Naive thymus-derived CD4-positive, alpha-beta T cell (primary cell): ENCODE results near the gene WASF3. TPM values are rescaled to one million over a fixed set of nuclear protein-coding genes. Genes with fewer than 3 reads are reported as not detected.

Source experiments
- ATAC-seq: fragments of 150-1000 bp; cut with Tn5 transposase; 2 replicates; pipeline ENCODE4 v1.10.0; 2021; ENCODE audit warnings: mild to moderate bottlenecking, moderate library complexity
- CTCF ChIA-PET: fragments of 350-600 bp; sonication (Branson Sonifier 250); formaldehyde crosslinking; loops from one replicate; lab custom pipeline; 2021; ENCODE audit warnings: antibody characterized with exemption; lab: Charles Lee
- POLR2A ChIA-PET: fragments of 350-600 bp; sonication (Branson Sonifier 250); formaldehyde crosslinking; loops from one replicate; lab custom pipeline; 2021; ENCODE audit warnings: antibody characterized with exemption, inconsistent platforms; lab: Charles Lee
- DNase-seq, 9 donors: peaks; one replicate each; pipeline versions ENCODE4 v3.0.0 to v3.0.0-alpha.2; 2020 to 2022; ENCODE audit warnings: mixed read lengths in 1 of 9
- H3K27ac ChIP-seq: one replicate; pipeline ENCODE4 v1.7.0; 2013; ENCODE audit warnings: mild to moderate bottlenecking, low read depth, low read length, moderate library complexity
- H3K27me3 ChIP-seq, 2 donors: one replicate each; pipeline ENCODE4 v1.7.0; 2013; ENCODE audit warnings: low read length in 2 of 2, mild to moderate bottlenecking in 2 of 2, moderate library complexity in 2 of 2; ENCODE audit not compliant: control insufficient read depth in 2 of 2, insufficient read depth in 2 of 2
- H3K36me3 ChIP-seq, 3 experiments: 1 replicate in 2 of 3; 2 replicates in 1 of 3; pipeline ENCODE4 v1.7.0; 2013; ENCODE audit warnings: low read length in 3 of 3, mild to moderate bottlenecking in 3 of 3, moderate library complexity in 1 of 3; ENCODE audit not compliant: insufficient read depth in 3 of 3, control insufficient read depth in 2 of 3
- H3K4me1 ChIP-seq, 2 donors: one replicate each; pipeline ENCODE4 v1.7.0; 2013; ENCODE audit warnings: low read length in 2 of 2, mild to moderate bottlenecking in 2 of 2, moderate library complexity in 1 of 2; ENCODE audit not compliant: control insufficient read depth in 2 of 2, insufficient read depth in 2 of 2
- H3K4me3 ChIP-seq: 2 replicates; pipeline ENCODE4 v1.7.0; 2013; ENCODE audit warnings: mild to moderate bottlenecking, low read length
- H3K9me3 ChIP-seq, 3 experiments: 1 replicate in 2 of 3; 2 replicates in 1 of 3; pipeline ENCODE4 v1.7.0; 2013; ENCODE audit warnings: low read length in 3 of 3; ENCODE audit not compliant: control insufficient read depth in 2 of 3
- H3K27ac Mint-ChIP-seq, 9 donors: one replicate each; pipeline ENCODE4 v1.8.0; 2020 to 2022; ENCODE audit warnings: mixed read lengths in 9 of 9, mild to moderate bottlenecking in 8 of 9, moderate library complexity in 5 of 9, inconsistent platforms in 2 of 9
- H3K27me3 Mint-ChIP-seq, 5 donors: one replicate each; pipeline ENCODE4 v1.8.0; 2021 to 2022; ENCODE audit warnings: mixed read lengths in 5 of 5, mild to moderate bottlenecking in 1 of 5
- H3K36me3 Mint-ChIP-seq, 5 donors: one replicate each; pipeline ENCODE4 v1.8.0; 2020 to 2022; ENCODE audit warnings: mixed read lengths in 5 of 5, mild to moderate bottlenecking in 3 of 5, inconsistent platforms in 1 of 5
- H3K4me1 Mint-ChIP-seq, 7 donors: one replicate each; pipeline ENCODE4 v1.8.0; 2020 to 2022; ENCODE audit warnings: mixed read lengths in 7 of 7, mild to moderate bottlenecking in 3 of 7, inconsistent platforms in 1 of 7
- H3K4me3 Mint-ChIP-seq, 10 donors: one replicate each; pipeline ENCODE4 v1.8.0; 2020 to 2022; ENCODE audit warnings: mild to moderate bottlenecking in 10 of 10, mixed read lengths in 10 of 10, moderate library complexity in 6 of 10, inconsistent platforms in 2 of 10
- H3K9me3 Mint-ChIP-seq, 11 donors: one replicate each; pipeline ENCODE4 v1.8.0; 2020 to 2022; ENCODE audit warnings: mixed read lengths in 11 of 11, mild to moderate bottlenecking in 4 of 11, inconsistent platforms in 1 of 11, moderate library complexity in 1 of 11
- intact Hi-C, 2 donors: fragments of 100-400 bp; cut with micrococcal nuclease; formaldehyde crosslinking; loops; one replicate each; pipeline ENCODE4 v1.15.1; 2023
- polyA plus RNA-seq, 2 donors: library from polyadenylated mRNA; unstranded; fragments of 300-500 nt; fragmentation: Illumina TruSeq; gene quantifications; one replicate each; pipeline ENCODE4 v1.2.3, GENCODE V29; 2021
- total RNA-seq, 6 experiments: library from RNA in 5 of 6; stranded (reverse) in 5 of 6; gene quantifications; 1 replicate in 5 of 6; 2 replicates in 1 of 6; pipeline ENCODE4 v1.2.3 and lab custom pipeline; 2021 to 2026

Gene WASF3
- total and polyA plus RNA-seq, 7 experiments from 2014 or later, result 0.08 to 0.20 TPM; not detected in 5

DNA sequence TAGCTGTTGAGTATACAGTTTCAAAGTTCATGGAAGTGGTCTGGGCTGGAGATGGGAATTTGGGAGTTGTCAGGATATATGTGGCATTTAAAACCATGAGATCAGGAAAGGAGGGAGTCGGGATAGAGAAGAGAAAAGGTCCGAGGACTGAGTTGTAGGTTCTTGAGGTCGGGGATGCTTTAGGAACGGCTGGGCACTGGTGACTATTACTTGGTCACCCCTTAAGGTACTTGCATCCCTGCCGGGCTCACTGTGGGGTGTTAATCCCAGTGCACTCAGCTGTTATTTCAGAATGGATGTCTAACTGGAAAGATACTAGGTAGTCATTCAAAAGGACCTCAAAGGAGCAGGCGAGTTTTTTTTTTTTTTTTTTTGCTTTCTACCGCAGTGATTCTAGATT lies 34.2 kb downstream of the WASF3 start:
- ChIA-PET POLR2A (no interaction called here), CTCF (no interaction called here)
- Histone ChIP-seq H3K4me1 (no peaks in the 10 kb centered on the region), H3K27me3 (no peaks in the 10 kb centered on the region), H3K27ac (no peak overlapping the region), H3K36me3 (no peaks in the 10 kb centered on the region), H3K9me3 (no peaks in the 10 kb centered on the region), H3K4me3 (no peak overlapping the region)
- no peak overlapping the region for H3K4me3 Mint-ChIP-seq
- DNase-seq (no peak), ATAC-seq (no peak)
- intact Hi-C loops, result no loop called here
- no peaks in the 10 kb centered on the region for H3K36me3 Mint-ChIP-seq
- no peak overlapping the region for H3K27ac Mint-ChIP-seq
- H3K4me1 Mint-ChIP-seq, result no peaks in the 10 kb centered on the region
- H3K27me3 Mint-ChIP-seq, result peaks cover 12 to 41% (median 34%) of the 10 kb centered on the region in 5 donors
- peaks cover 0 to 5% (median 3%) of the 10 kb centered on the region in 11 donors for H3K9me3 Mint-ChIP-seq

DNA sequence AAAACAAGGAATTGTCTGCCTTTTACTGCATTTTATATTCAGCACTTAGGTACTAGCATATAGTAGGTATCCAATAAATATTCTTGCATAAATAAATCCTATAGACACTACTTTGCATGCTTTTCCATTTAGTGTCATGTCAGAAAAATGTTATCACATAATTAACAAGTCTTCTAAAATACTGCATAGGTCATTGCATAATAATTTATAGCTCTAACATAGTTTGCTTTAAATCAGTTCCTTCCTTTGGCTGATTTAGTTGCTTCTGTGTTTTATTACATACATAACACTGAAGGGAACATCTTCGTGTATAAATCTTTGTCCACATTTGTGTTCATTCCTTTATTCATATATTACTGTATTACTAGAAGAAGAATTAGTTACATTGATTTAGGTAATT lies 36.2 kb downstream of the WASF3 start:
- H3K4me1 ChIP-seq, result no peaks in the 10 kb centered on the region
- H3K9me3 Mint-ChIP-seq, result peaks cover 0 to 13% (median 10%) of the 10 kb centered on the region in 11 donors
- H3K4me3 ChIP-seq, result no peak overlapping the region
- intact Hi-C loops, result no loop called here
- H3K36me3 ChIP-seq, result no peaks in the 10 kb centered on the region
- H3K4me3 Mint-ChIP-seq, result no peak overlapping the region
- H3K27ac ChIP-seq, result no peak overlapping the region
- ATAC-seq, result no peak
- ChIA-PET CTCF (no interaction called here), POLR2A (no interaction called here)
- no peaks in the 10 kb centered on the region for H3K4me1 Mint-ChIP-seq
- DNase-seq, result no peak
- no peak overlapping the region for H3K27ac Mint-ChIP-seq
- peaks cover 8 to 43% (median 32%) of the 10 kb centered on the region in 5 donors for H3K27me3 Mint-ChIP-seq
- no peaks in the 10 kb centered on the region for H3K9me3 ChIP-seq
- H3K36me3 Mint-ChIP-seq, result no peaks in the 10 kb centered on the region
- no peaks in the 10 kb centered on the region for H3K27me3 ChIP-seq

- intact Hi-C loops, result no loop called here
- DNase-seq (no peak), ATAC-seq (no peak)
- Histone ChIP-seq H3K9me3 (no peaks in the 10 kb centered on the region), H3K4me1 (no peaks in the 10 kb centered on the region), H3K27me3 (no peaks in the 10 kb centered on the region), H3K27ac (no peak overlapping the region), H3K4me3 (no peak overlapping the region), H3K36me3 (no peaks in the 10 kb centered on the region)
- peaks cover 4 to 43% (median 28%) of the 10 kb centered on the region in 5 donors for H3K27me3 Mint-ChIP-seq
- H3K4me1 Mint-ChIP-seq, result no peaks in the 10 kb centered on the region
- H3K27ac Mint-ChIP-seq, result no peak overlapping the region
- ChIA-PET POLR2A (no interaction called here), CTCF (no interaction called here)
- no peak overlapping the region for H3K4me3 Mint-ChIP-seq
- H3K36me3 Mint-ChIP-seq, result no peaks in the 10 kb centered on the region
- peaks cover 0 to 14% (median 10%) of the 10 kb centered on the region in 11 donors for H3K9me3 Mint-ChIP-seq
These were observed 36.9 kb downstream of the WASF3 start for GRCh38 chr13:26594363-26594762.

DNA sequence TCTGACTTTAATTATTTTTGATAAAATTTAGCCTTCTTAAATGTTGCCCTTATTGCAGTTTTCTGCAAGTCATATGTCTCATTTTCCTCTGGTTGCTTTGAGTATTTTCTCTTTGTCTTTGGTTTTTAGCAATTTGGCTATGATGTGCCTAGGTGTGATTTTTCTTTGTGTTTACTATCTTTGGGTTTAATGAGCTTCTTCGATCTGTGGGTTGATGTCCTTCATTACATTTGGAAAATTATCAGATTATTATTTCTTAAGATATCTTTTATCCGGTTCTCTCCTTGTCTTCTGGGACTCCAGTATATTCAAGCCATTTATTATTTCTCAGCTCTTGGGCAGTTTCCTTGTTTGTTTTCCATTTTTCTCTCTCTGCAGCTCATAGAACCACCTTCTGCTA lies 39.0 kb downstream of the WASF3 start:
- intact Hi-C loops, result no loop called here
- POLR2A ChIA-PET, result no interaction called here

GRCh38 chr13:26599403-26599802 lies 41.9 kb downstream of the WASF3 start:
- intact Hi-C loops, result no loop called here
- H3K4me1 ChIP-seq, result no peaks in the 10 kb centered on the region
- DNase-seq, result no peak
- no peak overlapping the region for H3K4me3 ChIP-seq
- no peak overlapping the region for H3K4me3 Mint-ChIP-seq
- H3K27me3 Mint-ChIP-seq, result peaks cover 7 to 34% (median 19%) of the 10 kb centered on the region in 5 donors
- ATAC-seq, result no peak
- no peaks in the 10 kb centered on the region for H3K36me3 Mint-ChIP-seq
- H3K9me3 ChIP-seq, result no peaks in the 10 kb centered on the region
- H3K9me3 Mint-ChIP-seq, result peaks cover 0 to 17% (median 10%) of the 10 kb centered on the region in 11 donors
- H3K4me1 Mint-ChIP-seq, result peaks cover 0 to 8% (median 0%) of the 10 kb centered on the region in 7 donors
- H3K27me3 ChIP-seq, result no peaks in the 10 kb centered on the region
- H3K36me3 ChIP-seq, result no peaks in the 10 kb centered on the region
- ChIA-PET CTCF (no interaction called here), POLR2A (no interaction called here)
- no peak overlapping the region for H3K27ac Mint-ChIP-seq
- H3K27ac ChIP-seq, result no peak overlapping the region

More for the DNA sequence above, 39.0 kb downstream of the WASF3 start:
- DNase-seq (no peak), ATAC-seq (no peak)
- Histone ChIP-seq H3K4me3 (no peak overlapping the region), H3K9me3 (no peaks in the 10 kb centered on the region), H3K27me3 (no peaks in the 10 kb centered on the region), H3K36me3 (no peaks in the 10 kb centered on the region), H3K27ac (no peak overlapping the region), H3K4me1 (no peaks in the 10 kb centered on the region)
- CTCF ChIA-PET, result no interaction called here
- Mint-ChIP-seq H3K9me3 (peaks cover 0 to 17% (median 10%) of the 10 kb centered on the region in 11 donors), H3K4me3 (no peak overlapping the region), H3K4me1 (peaks cover 0 to 3% (median 0%) of the 10 kb centered on the region in 7 donors), H3K27me3 (peaks cover 6 to 48% (median 25%) of the 10 kb centered on the region in 5 donors), H3K27ac (no peak overlapping the region), H3K36me3 (no peaks in the 10 kb centered on the region)

GRCh38 chr13:26599860-26600259 lies 42.4 kb downstream of the WASF3 start:
- DNase-seq, result no peak
- Mint-ChIP-seq H3K36me3 (no peaks in the 10 kb centered on the region), H3K4me1 (peaks cover 0 to 8% (median 0%) of the 10 kb centered on the region in 7 donors), H3K9me3 (peaks cover 0 to 17% (median 10%) of the 10 kb centered on the region in 11 donors), H3K27ac (no peak overlapping the region), H3K4me3 (no peak overlapping the region), H3K27me3 (peaks cover 5 to 29% (median 18%) of the 10 kb centered on the region in 5 donors)
- intact Hi-C loops, result no loop called here
- no peak for ATAC-seq
- no peaks in the 10 kb centered on the region for H3K27me3 ChIP-seq
- H3K9me3 ChIP-seq, result no peaks in the 10 kb centered on the region
- no peaks in the 10 kb centered on the region for H3K36me3 ChIP-seq
- H3K4me3 ChIP-seq, result no peak overlapping the region
- no peaks in the 10 kb centered on the region for H3K4me1 ChIP-seq
- CTCF ChIA-PET, result no interaction called here
- POLR2A ChIA-PET, result no interaction called here
- H3K27ac ChIP-seq, result no peak overlapping the region

GRCh38 chr13:26600343-26600742 lies 42.9 kb downstream of the WASF3 start:
- H3K9me3 ChIP-seq, result no peaks in the 10 kb centered on the region
- peaks cover 4 to 27% (median 18%) of the 10 kb centered on the region in 5 donors for H3K27me3 Mint-ChIP-seq
- H3K36me3 Mint-ChIP-seq, result no peaks in the 10 kb centered on the region
- H3K27me3 ChIP-seq, result no peaks in the 10 kb centered on the region
- POLR2A ChIA-PET, result no interaction called here
- CTCF ChIA-PET, result no interaction called here
- peaks cover 0 to 17% (median 10%) of the 10 kb centered on the region in 11 donors for H3K9me3 Mint-ChIP-seq
- no peaks in the 10 kb centered on the region for H3K4me1 ChIP-seq
- ATAC-seq, result no peak
- no peak overlapping the region for H3K27ac Mint-ChIP-seq
- no peak overlapping the region for H3K4me3 ChIP-seq
- DNase-seq, result no peak
- no peak overlapping the region for H3K27ac ChIP-seq
- intact Hi-C loops, result no loop called here
- H3K36me3 ChIP-seq, result no peaks in the 10 kb centered on the region
- peaks cover 0 to 8% (median 0%) of the 10 kb centered on the region in 7 donors for H3K4me1 Mint-ChIP-seq
- H3K4me3 Mint-ChIP-seq, result no peak overlapping the region
